IPS-NIHi11 (cell line): ENCODE results near the gene CLTCL1.

Experiments used
- DNase-seq: peaks from one replicate; pipeline ENCODE4 v3.0.0; 2012; ENCODE audit warnings: mixed read lengths, low spot score

CLTCL1 gene

DNA sequence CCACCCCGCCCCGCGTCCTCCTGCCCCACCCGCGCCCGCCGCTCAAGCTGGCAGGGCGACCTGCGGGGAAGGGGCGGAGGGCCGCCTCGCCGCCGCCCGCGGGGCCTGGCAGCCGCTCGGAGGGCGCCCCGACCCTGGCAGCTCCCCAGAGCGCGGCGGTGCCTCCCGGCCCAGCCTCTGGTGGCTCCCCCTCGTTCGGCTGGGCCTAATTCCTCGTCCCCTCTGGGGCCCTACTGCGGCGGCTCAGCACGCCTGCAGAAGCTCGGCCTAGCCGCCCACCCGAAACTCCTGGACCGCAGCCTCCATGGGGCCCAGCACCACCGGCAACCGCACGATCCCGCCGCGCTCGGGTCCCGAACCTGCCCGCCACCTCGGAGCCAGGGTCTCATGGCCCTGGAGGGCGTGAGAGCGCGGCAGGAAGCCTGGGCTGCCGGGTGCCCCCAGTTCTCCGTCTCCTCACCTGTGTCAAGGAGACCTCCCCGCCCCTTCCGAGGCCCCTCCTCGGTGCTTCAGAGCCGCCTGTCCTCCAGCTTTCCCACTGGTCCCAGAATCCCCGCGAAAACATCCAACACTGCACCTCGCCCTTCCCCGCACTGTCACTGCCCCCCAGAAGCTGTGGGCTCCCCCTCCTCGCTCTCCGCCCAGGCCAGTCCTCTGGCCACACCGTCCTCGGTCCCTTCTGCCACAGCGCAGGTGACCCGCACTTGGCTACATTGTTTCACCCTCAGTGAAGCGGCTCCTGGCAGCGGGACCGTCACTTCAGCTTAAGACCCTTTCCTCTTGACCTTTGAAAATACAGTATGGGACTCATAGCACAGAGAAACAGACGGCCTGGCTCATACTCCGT, 140.8 kb downstream of the CLTCL1 start:
- DNase-seq, result no peak

DNA sequence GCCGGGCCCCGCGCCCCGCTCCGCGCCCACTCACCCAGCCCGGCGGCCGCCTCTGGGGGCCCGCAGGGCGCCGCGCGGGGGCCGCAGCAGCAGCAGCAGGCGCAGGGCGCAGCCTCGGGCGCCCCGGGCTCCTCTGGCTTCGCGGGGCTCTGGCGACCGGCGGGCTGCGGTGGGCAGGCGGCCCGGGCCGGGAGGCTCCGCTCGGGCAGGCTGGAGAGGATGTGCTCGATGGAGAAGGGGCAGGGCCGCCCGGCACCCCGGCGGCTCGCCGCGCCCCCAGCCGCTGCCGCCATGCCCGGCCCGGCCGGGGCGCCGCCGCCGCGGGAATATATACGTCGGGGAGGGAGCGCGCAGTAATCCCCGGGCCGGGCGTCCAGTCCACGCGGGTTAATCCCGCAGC, 141.5 kb downstream of the CLTCL1 start, which contains the start of gene GSC2:
TSS of gene GSC2 (minus strand) at position 302 of the 400 bp plus-strand sequence. CDS start at position 293, 9 bp downstream.
- DNase-seq, result peak; percentile 70

DNA sequence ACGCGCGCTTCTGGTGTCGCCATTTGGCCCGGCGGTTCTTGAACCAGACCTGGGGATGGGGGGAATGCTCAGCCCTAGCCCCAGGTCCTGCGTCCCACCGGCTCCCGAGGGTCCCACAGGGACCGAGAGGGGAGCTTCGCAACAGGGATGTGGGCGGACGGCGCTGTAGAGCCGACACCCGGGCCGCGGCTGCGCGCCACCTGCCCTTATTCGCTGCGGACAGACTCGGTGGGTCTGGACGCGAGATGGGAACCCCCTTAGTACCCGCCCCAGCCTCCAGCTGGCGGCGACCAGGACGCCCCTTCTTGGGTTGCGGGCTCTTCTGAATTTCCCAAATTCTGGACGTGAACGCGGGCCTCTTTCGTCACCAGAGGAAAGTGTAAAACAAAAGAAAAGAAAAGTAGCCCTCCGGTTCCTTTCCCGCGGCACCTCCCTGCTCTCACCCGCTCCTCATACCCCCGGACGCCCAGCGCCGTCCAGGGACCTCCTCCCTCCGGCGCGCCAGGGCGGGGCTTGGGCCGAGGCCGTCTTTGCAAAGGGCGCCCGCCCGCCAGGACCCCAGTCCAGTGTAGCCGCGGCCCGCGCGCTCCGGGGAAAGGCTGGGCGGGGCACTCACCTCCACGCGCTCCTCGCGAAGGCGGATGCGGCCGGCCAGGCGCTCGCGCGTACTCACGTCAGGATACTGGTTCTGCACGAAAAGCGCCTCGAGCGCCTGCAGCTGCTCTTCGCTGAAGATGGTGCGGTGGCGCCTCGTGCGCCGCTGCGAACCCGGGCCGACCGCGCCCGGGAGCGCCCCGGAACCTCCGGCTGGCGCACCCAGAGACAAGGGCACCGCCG, 142.3 kb downstream of the CLTCL1 start:
- DNase-seq, result peak; percentile 72

DNA sequence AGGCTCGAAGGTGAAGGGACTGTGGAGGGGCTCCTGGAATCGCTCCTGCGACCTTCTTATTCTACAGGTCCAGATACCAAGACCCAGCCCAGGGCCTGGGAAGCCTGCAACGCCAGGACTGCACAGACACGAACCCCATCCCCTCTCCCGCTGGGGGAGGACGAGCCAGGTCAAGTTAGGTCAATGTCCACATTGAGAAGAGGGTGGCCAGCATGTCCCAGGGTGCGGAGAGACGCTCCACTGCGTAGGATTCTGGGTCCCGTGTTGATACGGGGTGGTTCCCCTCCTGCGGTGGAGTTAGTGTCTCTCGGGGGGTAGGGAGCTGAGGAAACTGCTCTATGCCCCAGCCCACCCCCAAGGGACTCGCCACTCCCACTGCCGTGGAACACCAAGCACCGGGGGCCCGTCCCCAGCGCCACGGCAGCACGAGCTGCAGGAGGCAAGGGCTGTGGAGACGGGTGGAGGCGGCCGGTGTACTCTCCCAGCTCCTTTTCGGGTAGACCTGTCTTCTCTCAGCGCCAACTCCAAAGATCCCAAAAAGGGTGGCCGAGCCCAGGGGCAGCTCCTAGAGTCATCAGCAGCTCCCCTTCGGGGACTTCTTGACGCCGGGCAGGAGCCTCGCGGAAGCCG, 143.0 kb downstream of the CLTCL1 start:
- DNase-seq, result no peak

DNA sequence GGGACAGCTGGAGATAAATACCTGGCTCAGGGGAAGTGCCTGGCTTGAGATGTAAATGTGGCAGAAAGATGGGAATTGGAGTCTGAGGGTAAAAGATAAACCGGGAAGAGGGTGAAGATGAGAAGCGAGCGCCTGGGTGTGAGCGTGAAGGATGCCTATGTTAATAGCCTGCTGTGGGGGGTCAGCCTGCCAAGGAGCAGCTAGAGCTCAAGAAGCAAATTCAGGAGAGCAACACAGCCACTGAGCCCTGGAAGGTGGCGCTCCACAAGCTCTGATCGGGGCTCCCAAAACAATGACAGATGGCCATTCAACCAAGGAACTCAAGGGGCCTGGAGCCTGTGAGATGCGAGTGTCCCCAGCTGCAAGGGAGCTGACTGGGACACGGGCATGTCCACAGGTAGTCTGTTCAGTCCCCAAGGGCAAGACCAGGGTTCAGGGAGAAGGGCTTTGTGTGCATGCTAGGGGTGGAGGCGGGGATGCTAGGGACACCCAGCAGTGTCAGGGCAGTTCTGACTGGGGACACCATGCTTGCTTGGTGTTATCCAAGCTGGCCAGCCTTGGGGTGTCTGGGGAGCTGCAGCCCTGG, 144.2 kb downstream of the CLTCL1 start:
- DNase-seq, result no peak

DNA sequence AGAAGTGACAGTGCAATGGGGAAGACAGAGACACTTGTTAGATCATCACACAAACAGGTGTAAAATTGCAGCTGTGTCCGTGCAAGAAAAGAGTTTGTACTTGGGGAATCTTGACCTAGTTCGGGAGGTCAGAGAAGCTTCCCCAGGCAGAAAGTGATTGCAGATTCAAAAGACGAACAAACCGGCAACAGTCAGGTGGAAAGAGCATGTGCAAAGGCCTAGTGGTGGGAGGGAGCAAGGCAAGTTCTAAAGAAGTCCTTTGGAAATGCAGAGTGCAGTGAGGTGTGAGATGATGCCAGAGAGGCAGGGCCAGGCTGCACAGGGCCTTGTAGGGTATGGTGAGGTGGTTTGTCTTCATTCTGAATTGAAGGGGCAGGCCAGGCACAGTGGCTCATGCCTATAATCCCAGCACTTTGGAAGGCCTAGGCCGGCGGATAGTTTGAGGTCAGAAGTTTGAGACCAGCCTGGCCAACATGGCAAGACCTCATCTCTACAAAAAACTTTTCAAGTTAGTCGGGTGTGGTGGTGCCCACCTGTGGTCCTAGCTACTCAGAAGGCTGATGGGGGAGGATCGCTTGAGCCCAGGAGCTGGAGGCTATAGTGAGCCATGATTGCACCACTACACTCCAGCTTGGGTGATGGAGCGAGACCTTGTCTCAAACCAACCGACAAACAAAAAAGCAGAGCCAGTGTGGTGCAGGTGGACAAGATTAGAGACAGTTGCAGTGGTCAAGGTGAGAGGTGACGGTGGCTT, 145.1 kb downstream of the CLTCL1 start:
- no peak for DNase-seq

- DNase-seq, result no peak
Observed at GRCh38 chr22:19143967-19144400, 147.5 kb downstream of the CLTCL1 start.

GRCh38 chr22:19143212-19143611, 148.3 kb downstream of the CLTCL1 start:
- no peak for DNase-seq

DNA sequence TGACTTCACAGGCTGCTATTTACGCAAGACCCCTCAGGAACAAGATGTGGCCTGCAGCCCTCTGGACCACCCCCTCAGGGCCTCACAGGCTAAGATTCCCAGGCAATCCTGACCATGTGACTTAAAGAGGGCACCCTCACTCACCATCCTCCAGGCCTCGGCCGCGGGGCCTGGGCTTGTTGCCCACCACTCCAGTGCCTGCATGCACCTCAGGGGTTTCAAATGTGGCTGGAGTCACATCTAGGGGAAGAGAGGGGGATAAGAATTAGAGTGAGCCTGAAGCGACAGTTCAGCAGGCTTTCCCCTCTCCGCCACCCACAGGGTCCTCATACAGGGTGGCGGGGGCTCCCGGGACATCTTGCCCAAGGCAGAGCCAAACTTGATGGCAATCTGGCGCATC, 149.1 kb downstream of the CLTCL1 start:
- no peak for DNase-seq

DNA sequence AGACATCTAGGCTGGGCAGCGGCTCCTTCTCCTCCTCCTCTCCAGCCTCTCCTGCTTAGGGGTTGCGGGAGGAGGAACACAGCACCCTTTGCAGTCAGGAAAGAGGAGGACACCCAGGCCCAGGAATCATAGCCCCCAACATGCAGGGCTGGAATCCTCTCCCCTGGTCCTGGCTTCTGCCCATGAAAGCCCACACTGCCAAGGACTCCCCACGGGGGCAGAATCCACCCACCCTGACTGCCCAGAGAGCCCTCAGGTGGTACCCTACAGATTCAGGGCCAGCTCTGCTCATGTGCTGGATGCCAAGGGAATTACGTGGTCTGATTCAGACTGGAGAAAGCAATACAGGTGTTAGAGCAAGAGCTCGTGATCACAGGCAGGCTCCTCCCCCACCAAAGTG, 151.5 kb downstream of the CLTCL1 start:
- DNase-seq, result no peak

- DNase-seq, result no peak
Observed at GRCh38 chr22:19139001-19139356, 152.5 kb downstream of the CLTCL1 start.

GRCh38 chr22:19138217-19139000, 153.1 kb downstream of the CLTCL1 start:
- DNase-seq, result no peak

DNA sequence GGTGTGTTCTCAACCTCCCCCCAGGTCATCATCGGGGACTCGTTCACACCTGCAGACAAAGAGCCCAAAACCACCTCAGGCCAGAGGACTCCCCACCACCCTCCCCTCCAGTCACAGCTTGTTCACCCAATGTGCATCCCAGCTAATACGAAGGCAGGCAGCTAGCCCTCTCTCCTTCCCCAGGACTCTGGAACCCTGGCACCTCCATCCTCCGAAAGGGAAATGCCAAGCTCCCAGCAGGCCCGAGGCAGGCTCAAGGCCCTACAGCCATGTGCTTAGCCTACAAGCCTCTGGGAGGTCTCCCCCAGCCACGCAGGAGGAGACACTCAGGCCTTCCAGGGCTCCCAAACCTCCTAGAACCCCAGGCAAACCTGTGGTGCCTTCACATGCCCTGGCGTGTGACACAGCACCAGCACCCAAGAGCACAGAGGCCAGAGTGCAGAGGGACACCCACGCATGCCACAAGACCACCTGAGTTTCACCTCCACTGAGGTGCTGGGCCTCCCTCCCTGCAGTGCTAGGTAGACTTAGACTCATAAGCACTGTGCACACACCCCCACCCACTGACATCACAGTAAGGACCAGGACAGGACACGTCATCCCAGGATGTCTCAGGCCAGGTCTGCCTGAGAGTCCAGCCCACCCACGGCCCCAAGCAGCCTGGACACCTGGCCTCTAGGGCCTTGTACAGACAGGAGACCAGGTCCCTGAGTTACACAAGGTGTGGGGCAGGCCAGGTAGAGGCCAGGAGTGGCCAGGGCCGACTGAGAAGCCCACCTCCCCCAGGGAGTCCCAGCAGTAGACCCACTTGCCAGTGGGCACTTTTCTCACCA, 153.9 kb downstream of the CLTCL1 start:
- no peak for DNase-seq

- no peak for DNase-seq
Observed at GRCh38 chr22:19136915-19137314, 154.6 kb downstream of the CLTCL1 start.

- DNase-seq, result no peak
Observed at GRCh38 chr22:19134874-19135273, 156.6 kb downstream of the CLTCL1 start.

DNA sequence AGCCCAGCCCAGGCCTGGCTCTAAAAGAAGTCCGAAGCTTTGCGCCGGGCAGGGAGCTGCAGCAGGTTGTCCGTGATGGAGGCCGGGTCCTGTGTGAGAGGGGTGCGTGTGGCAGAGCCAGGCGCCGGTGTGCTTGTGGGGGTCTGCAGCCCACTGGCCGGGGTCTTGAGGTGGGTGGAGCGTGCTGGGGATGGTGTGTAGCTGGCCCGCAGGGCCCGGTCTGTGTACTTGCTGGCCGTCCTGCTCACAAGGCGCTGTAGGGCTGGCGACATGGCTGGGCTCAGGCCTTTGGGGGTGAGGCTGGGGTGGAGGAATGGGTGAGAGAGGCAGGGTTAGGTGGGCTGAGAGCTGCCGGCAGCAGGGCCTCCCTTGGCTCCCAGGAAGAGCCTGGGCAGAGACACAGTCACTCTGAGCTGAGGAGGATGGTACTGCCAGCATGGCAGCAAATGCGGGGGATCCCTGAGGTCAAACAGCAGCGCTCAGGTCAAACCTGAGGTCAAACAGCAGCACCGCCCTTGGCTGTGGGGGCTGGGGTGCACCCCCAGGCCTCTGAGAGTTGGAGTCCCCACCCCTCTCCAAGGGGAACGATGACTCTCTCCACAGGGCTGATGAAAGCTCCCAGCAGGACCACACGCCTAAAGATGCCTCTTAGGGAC, 157.2 kb downstream of the CLTCL1 start:
- DNase-seq, result no peak

DNA sequence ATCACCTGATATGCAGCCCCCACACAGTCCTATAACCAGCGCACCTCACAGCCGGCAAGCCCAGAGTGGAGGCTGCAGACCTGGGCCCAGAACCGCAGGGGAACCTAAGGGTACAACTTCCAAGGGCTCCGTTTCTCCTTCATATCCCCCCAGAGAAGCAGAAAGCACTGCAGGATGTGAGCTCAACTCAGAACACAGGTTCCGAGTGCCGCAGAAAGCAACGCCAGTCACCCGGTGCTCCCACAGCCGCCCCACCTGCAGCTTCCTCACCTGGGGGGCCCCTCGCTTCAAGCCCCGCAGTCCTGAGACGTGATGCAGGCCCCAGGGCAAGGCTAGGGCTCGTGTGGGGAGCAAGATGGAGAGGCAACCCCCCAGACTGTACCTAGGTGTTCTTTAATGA, 158.0 kb downstream of the CLTCL1 start:
- no peak for DNase-seq

GRCh38 chr22:19132693-19133400, 158.7 kb downstream of the CLTCL1 start:
- no peak for DNase-seq

- DNase-seq, result no peak
Observed at GRCh38 chr22:19132153-19132552, 159.4 kb downstream of the CLTCL1 start.
